Measurements from ENCODE around the gene PDE2A. TPM values are rescaled to one million over a fixed set of nuclear protein-coding genes. Genes with fewer than 3 reads are reported as not detected.

Gene PDE2A
- total and polyA plus RNA-seq, 2 donors (not counting 3 experiments of a cell fraction or from before 2014, with no cell fraction given) = 14.8 to 16.8 TPM

GRCh38 chr11:72585762-72586311 is 88.4 kb downstream of the PDE2A start:
- dilution Hi-C loops (cut with MboI; ENCODE audit: extremely low pct_ligation_motif_present, low sequenced_read_pairs) = no loop called here
- Histone ChIP-seq H3K4me3 (replicated peaks in 1 of 3; ENCODE audit: insufficient read depth in 1 of 3, low read depth in 1 of 3, low read length in 3 of 3) (no peak overlapping the region), H3K9me3 (replicated peaks; ENCODE audit: control insufficient read depth, insufficient read depth, low read length) (no peaks in the 10 kb centered on the region), H3K27me3 (ENCODE audit: control insufficient read depth in 2 of 2, insufficient read depth in 2 of 2, low read length in 2 of 2) (peaks cover 2 to 6% of the 10 kb centered on the region in 2 experiments), H3K9me1 (replicated peaks; ENCODE audit: control insufficient read depth, extremely low read depth, insufficient read depth, low read length) (no peaks in the 10 kb centered on the region), H4K20me1 (replicated peaks; ENCODE audit: control insufficient read depth, extremely low read depth, insufficient read depth, low read length) (no peaks in the 10 kb centered on the region), H3K36me3 (ENCODE audit: control insufficient read depth in 2 of 2, extremely low read depth in 1 of 2, insufficient read depth in 2 of 2, low read length in 2 of 2) (no peaks in the 10 kb centered on the region), H3K27ac (ENCODE audit: insufficient read depth, low read depth, low read length) (no peak overlapping the region), H2AFZ (ENCODE audit: low read depth, low read length) (no peak overlapping the region), H3K9ac (replicated peaks; ENCODE audit: extremely low read depth, insufficient read depth, low read length) (no peak overlapping the region), H3K79me2 (ENCODE audit: control insufficient read depth, insufficient read depth, low read length) (no peaks in the 10 kb centered on the region), H3K4me1 (ENCODE audit: control insufficient read depth, extremely low read depth, insufficient read depth, low read length) (no peaks in the 10 kb centered on the region), H3K4me2 (ENCODE audit: insufficient read depth, low read length) (no peak overlapping the region)
- ChIA-PET CTCF (interaction anchor here (0.5 to 10.6 kb wide), 20 partner anchors 10 to 703 kb away, joined by 3 to 339 read pairs (median 3); no protein-coding TSS in a partner anchor), POLR2A (no interaction called here)
- peak; percentile 85 for FAIRE-seq
- TF ChIP-seq FOS (IDR thresholded peaks at IDR 0.05; ENCODE audit: borderline replicate concordance, insufficient read depth, low read length) (no peak), CTCF (IDR thresholded peaks at IDR 0.05; ENCODE audit: extremely low read depth in 1 of 2, insufficient read depth in 1 of 2, low read depth in 1 of 2, low read length in 2 of 2) (peak; percentile 83 to 86), MAX (IDR thresholded peaks at IDR 0.05; ENCODE audit: insufficient read depth, insufficient read length) (no peak), GATA2 (IDR thresholded peaks at IDR 0.05; ENCODE audit: insufficient read depth, insufficient read length, low read depth, low read length) (no peak), MYC (IDR thresholded peaks at IDR 0.05; ENCODE audit: low read depth, low read length) (no peak), POLR2A (IDR thresholded peaks at IDR 0.05; ENCODE audit: low read depth, low read length) (no peak), EZH2 (IDR thresholded peaks at IDR 0.05; ENCODE audit: borderline replicate concordance, low read depth, low read length, severe bottlenecking) (no peak)
- no TSS peak for BruUV-seq (replicated peaks)
- intact Hi-C loops (cut with micrococcal nuclease) = loop anchor here (1.0 to 5.0 kb wide), 5 partner anchors 13 to 206 kb away; partner anchors contain the start of gene STARD10
- DNase-seq (ENCODE audit: low read depth, low spot score) = peak; percentile 69

All from endothelial cell of umbilical vein (primary cell).